Astrocyte (in vitro differentiated cells and primary cell): Measurements from ENCODE around the gene WIPF2.

ENCODE experiments used
- EZH2 ChIP-seq: IDR thresholded peaks from 2 replicates; pipeline ENCODE4 v1.6.1; 2012; ENCODE audit warnings: mild to moderate bottlenecking, low read length, inconsistent platforms; ENCODE audit not compliant: insufficient read depth
- TF ChIP-seq, protein P1 (sequence below): IDR thresholded peaks from 2 replicates; pipeline ENCODE4 v1.5.1; 2011; ENCODE audit warnings: low read depth, mild to moderate bottlenecking, inconsistent platforms, low read length, moderate library complexity; ENCODE audit not compliant: insufficient read depth

DNA sequence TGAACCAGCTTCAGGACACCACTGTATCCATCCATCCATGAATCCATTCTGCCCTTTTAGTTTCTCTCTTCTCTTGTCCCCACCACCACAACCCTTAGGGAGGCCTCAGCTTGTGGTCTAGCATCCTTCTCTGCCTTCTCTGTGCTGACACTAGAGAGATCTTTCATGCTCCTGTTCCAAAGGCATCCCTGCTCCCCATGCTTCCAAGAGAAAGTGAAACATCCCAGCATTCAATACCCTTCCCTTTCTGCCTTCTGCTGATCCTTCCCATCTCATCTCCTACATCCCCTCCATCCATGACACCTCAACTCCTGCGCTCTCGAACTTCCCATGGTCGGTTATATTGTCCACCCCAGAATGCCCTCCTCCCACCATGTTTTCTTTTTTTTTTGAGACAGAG, 31.9 kb upstream of the WIPF2 start:
- TF ChIP-seq, protein P1, sequence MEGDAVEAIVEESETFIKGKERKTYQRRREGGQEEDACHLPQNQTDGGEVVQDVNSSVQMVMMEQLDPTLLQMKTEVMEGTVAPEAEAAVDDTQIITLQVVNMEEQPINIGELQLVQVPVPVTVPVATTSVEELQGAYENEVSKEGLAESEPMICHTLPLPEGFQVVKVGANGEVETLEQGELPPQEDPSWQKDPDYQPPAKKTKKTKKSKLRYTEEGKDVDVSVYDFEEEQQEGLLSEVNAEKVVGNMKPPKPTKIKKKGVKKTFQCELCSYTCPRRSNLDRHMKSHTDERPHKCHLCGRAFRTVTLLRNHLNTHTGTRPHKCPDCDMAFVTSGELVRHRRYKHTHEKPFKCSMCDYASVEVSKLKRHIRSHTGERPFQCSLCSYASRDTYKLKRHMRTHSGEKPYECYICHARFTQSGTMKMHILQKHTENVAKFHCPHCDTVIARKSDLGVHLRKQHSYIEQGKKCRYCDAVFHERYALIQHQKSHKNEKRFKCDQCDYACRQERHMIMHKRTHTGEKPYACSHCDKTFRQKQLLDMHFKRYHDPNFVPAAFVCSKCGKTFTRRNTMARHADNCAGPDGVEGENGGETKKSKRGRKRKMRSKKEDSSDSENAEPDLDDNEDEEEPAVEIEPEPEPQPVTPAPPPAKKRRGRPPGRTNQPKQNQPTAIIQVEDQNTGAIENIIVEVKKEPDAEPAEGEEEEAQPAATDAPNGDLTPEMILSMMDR = no peak
- no peak for TF ChIP-seq EZH2
